Measurements from ENCODE around the gene HNRNPL. TPM values are rescaled to one million over a fixed set of nuclear protein-coding genes. Genes with fewer than 3 reads are reported as not detected.

The HNRNPL gene
- 154 and 209 TPM in 2 replicates for total RNA-seq
- polyA plus RNA-seq = 169 and 184 TPM in 2 replicates

GRCh38 chr19:38849860-38850435 lies at the start of gene HNRNPL:
HNRNPL (minus strand) TSS chr19:38849986; CDS start chr19:38849966, 20 bp downstream.
- Histone ChIP-seq H3K79me2 (peaks cover 42% of the 10 kb centered on the region), H3K9me3 (ENCODE audit: low read depth) (no peaks in the 10 kb centered on the region)
- peak; percentile 100 for DNase-seq (ENCODE audit: low spot score)

GRCh38 chr19:38898788-38899446 lies 49.1 kb upstream of the HNRNPL start:
- peak overlapping the region; percentile 14 for H2AFZ ChIP-seq
- WGBS (ENCODE audit: low lambda C conversion rate, missing lambda C conversion rate) = 16% methylated on average over 24 of the region's 25 CpGs
- TF ChIP-seq EZH2phosphoT487 (IDR thresholded peaks at IDR 0.05; ENCODE audit: low read depth, severe bottlenecking, unreplicated experiment) = no peak
- H3K9me3 ChIP-seq (ENCODE audit: low read depth) = no peaks in the 10 kb centered on the region
- no peak for DNase-seq (ENCODE audit: low spot score)
- no peaks in the 10 kb centered on the region for H3K9me2 ChIP-seq (replicated peaks; ENCODE audit: insufficient read depth)
- no peaks in the 10 kb centered on the region for H4K20me1 ChIP-seq (ENCODE audit: insufficient read depth, poor library complexity, severe bottlenecking)
- H3K27ac ChIP-seq = peak overlapping the region; percentile 76
- peaks cover 11% of the 10 kb centered on the region for H3K4me1 ChIP-seq (ENCODE audit: insufficient read depth)
- H3K36me3 ChIP-seq (replicated peaks; ENCODE audit: insufficient read depth, low read depth) = no peaks in the 10 kb centered on the region
- peak overlapping the region; percentile 40 for H3K4me3 ChIP-seq
- peak overlapping the region; percentile 85 for H3K4me2 ChIP-seq
- H3K79me2 ChIP-seq = peaks cover 62% of the 10 kb centered on the region
- no peaks in the 10 kb centered on the region for H3K27me3 ChIP-seq

More at GRCh38 chr19:38849860-38850435, at the start of gene HNRNPL:
- Histone ChIP-seq H3K36me3 (replicated peaks; ENCODE audit: insufficient read depth, low read depth) (peaks cover 5% of the 10 kb centered on the region), H3K4me3 (peak within 1 kb of the TSS; percentile 36), H3K27ac (peak within 1 kb of the TSS; percentile 100), H3K4me1 (ENCODE audit: insufficient read depth) (peaks cover 18% of the 10 kb centered on the region), H3K27me3 (no peaks in the 10 kb centered on the region), H4K20me1 (ENCODE audit: insufficient read depth, poor library complexity, severe bottlenecking) (peaks cover 42% of the 10 kb centered on the region), H3K9me2 (replicated peaks; ENCODE audit: insufficient read depth) (no peaks in the 10 kb centered on the region), H3K4me2 (peak within 1 kb of the TSS; percentile 84), H2AFZ (peak within 1 kb of the TSS; percentile 1)
- TF ChIP-seq CTCF (IDR thresholded peaks at IDR 0.05; ENCODE audit: poor library complexity) (peak; percentile 35), EZH2 (IDR thresholded peaks at IDR 0.05; ENCODE audit: borderline replicate concordance) (no peak), EZH2phosphoT487 (IDR thresholded peaks at IDR 0.05; ENCODE audit: low read depth, severe bottlenecking, unreplicated experiment) (no peak)
- under 1% methylated on average over 35 of the region's 50 CpGs for WGBS (ENCODE audit: low lambda C conversion rate, missing lambda C conversion rate)

GRCh38 chr19:38894968-38895367 lies 45.2 kb upstream of the HNRNPL start:
- no peaks in the 10 kb centered on the region for H3K9me3 ChIP-seq (ENCODE audit: low read depth)
- H3K4me2 ChIP-seq = no peak overlapping the region

More at GRCh38 chr19:38894968-38895367, 45.2 kb upstream of the HNRNPL start:
- Histone ChIP-seq H4K20me1 (ENCODE audit: insufficient read depth, poor library complexity, severe bottlenecking) (no peaks in the 10 kb centered on the region), H3K4me1 (ENCODE audit: insufficient read depth) (peaks cover 6% of the 10 kb centered on the region), H3K79me2 (peaks cover 34% of the 10 kb centered on the region), H3K27ac (no peak overlapping the region), H3K27me3 (no peaks in the 10 kb centered on the region), H3K9me2 (replicated peaks; ENCODE audit: insufficient read depth) (no peaks in the 10 kb centered on the region), H3K4me3 (no peak overlapping the region), H3K36me3 (replicated peaks; ENCODE audit: insufficient read depth, low read depth) (no peaks in the 10 kb centered on the region), H2AFZ (no peak overlapping the region)
- 71% methylated on average over 1 of the region's 9 CpGs for WGBS (ENCODE audit: low lambda C conversion rate, missing lambda C conversion rate)
- TF ChIP-seq CTCF (IDR thresholded peaks at IDR 0.05; ENCODE audit: poor library complexity) (no peak), EZH2 (IDR thresholded peaks at IDR 0.05; ENCODE audit: borderline replicate concordance) (no peak), EZH2phosphoT487 (IDR thresholded peaks at IDR 0.05; ENCODE audit: low read depth, severe bottlenecking, unreplicated experiment) (no peak)
- DNase-seq (ENCODE audit: low spot score) = no peak

Measured in hepatocyte (in vitro differentiated cells).